Hematopoietic multipotent progenitor cell treated with erythropoietin and hydrocortisone succinate and interleukin-3 and kit ligand, for 17 days (in vitro differentiated cells): ENCODE data around the gene ATP8A2.
A peak's percentile ranks its signal among the peaks of the same experiment; 100 is the strongest.

Experiments used
- DNase-seq: peaks from one replicate; pipeline ENCODE4 v3.0.0-alpha.2; 2015; ENCODE audit warnings: low spot score

ATP8A2 gene

GRCh38 chr13:25732111-25732865, 360.5 kb downstream of the ATP8A2 start:
- DNase-seq = no peak

GRCh38 chr13:25733001-25733491, 361.3 kb downstream of the ATP8A2 start:
- no peak for DNase-seq

- no peak for DNase-seq
Observed at GRCh38 chr13:25733696-25734435, 362.1 kb downstream of the ATP8A2 start.

- no peak for DNase-seq
Observed at GRCh38 chr13:25738342-25739196, 366.8 kb downstream of the ATP8A2 start.

- DNase-seq = no peak
Observed at GRCh38 chr13:25739376-25739775, 367.6 kb downstream of the ATP8A2 start.

- no peak for DNase-seq
Observed at GRCh38 chr13:25741796-25742195, 370.0 kb downstream of the ATP8A2 start.

- no peak for DNase-seq
Observed at GRCh38 chr13:25742220-25742619, 370.4 kb downstream of the ATP8A2 start.

- DNase-seq = no peak
Observed at GRCh38 chr13:25743421-25743820, 371.6 kb downstream of the ATP8A2 start.

GRCh38 chr13:25744178-25744577, 372.4 kb downstream of the ATP8A2 start:
- DNase-seq = no peak

GRCh38 chr13:25746131-25746530, 374.4 kb downstream of the ATP8A2 start:
- no peak for DNase-seq

GRCh38 chr13:25752957-25753551, 381.3 kb downstream of the ATP8A2 start:
- DNase-seq = no peak

GRCh38 chr13:25753976-25754375, 382.2 kb downstream of the ATP8A2 start:
- peak; percentile 6 for DNase-seq

GRCh38 chr13:25756251-25756650, 384.5 kb downstream of the ATP8A2 start:
- no peak for DNase-seq

- no peak for DNase-seq
Observed at GRCh38 chr13:25756912-25757311, 385.1 kb downstream of the ATP8A2 start.

- DNase-seq = no peak
Observed at GRCh38 chr13:25761041-25761440, 389.3 kb downstream of the ATP8A2 start.

- no peak for DNase-seq
Observed at GRCh38 chr13:25762281-25762680, 390.5 kb downstream of the ATP8A2 start.

- DNase-seq = no peak
Observed at GRCh38 chr13:25762795-25763377, 391.1 kb downstream of the ATP8A2 start.

- DNase-seq = no peak
Observed at GRCh38 chr13:25764378-25764777, 392.6 kb downstream of the ATP8A2 start.

- DNase-seq = no peak
Observed at GRCh38 chr13:25765266-25765665, 393.5 kb downstream of the ATP8A2 start.

- DNase-seq = no peak
Observed at GRCh38 chr13:25766576-25766975, 394.8 kb downstream of the ATP8A2 start.

- no peak for DNase-seq
Observed at GRCh38 chr13:25766991-25767390, 395.2 kb downstream of the ATP8A2 start.

- DNase-seq = no peak
Observed at GRCh38 chr13:25768376-25768775, 396.6 kb downstream of the ATP8A2 start.
